Measurements from ENCODE around the gene QSOX1. TPM values are rescaled to one million over a fixed set of nuclear protein-coding genes. Genes with fewer than 3 reads are reported as not detected.

QSOX1 gene
- total RNA-seq, 1 experiment from 2014 or later, result 135 TPM

DNA sequence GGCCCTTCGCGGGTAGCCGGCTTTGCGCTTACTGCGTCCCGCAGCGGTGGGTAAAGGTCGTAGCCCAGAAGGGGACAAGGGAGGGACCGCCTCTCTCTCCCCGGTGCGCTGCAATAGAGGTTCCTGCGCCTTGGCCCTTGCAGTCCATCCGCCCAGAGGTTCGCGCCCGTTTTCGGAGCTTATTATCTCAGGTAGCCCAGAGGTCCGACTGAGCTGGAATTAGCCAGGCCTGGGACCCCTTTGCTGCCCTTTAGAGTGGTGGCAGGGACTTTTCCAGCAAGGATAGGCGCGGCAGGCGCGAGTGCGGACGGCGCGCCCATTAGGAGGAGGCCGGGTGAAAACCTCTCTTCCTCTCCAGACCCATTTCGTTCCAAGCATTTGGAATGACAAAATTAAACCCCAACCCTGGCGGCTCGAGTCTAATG, 80.4 kb downstream of the QSOX1 start (continued):
- TF ChIP-seq, protein P1, sequence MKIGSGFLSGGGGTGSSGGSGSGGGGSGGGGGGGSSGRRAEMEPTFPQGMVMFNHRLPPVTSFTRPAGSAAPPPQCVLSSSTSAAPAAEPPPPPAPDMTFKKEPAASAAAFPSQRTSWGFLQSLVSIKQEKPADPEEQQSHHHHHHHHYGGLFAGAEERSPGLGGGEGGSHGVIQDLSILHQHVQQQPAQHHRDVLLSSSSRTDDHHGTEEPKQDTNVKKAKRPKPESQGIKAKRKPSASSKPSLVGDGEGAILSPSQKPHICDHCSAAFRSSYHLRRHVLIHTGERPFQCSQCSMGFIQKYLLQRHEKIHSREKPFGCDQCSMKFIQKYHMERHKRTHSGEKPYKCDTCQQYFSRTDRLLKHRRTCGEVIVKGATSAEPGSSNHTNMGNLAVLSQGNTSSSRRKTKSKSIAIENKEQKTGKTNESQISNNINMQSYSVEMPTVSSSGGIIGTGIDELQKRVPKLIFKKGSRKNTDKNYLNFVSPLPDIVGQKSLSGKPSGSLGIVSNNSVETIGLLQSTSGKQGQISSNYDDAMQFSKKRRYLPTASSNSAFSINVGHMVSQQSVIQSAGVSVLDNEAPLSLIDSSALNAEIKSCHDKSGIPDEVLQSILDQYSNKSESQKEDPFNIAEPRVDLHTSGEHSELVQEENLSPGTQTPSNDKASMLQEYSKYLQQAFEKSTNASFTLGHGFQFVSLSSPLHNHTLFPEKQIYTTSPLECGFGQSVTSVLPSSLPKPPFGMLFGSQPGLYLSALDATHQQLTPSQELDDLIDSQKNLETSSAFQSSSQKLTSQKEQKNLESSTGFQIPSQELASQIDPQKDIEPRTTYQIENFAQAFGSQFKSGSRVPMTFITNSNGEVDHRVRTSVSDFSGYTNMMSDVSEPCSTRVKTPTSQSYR (CRISPR knock-in tag; IDR thresholded peaks at IDR 0.05), result no peak
- TF ChIP-seq NFYB (CRISPR knock-in tag; conservative IDR thresholded peaks at IDR 0.05; ENCODE audit: low read depth) (no peak), GRHL2 (CRISPR knock-in tag; IDR thresholded peaks at IDR 0.05; ENCODE audit: insufficient replicate concordance, severe bottlenecking) (no peak), NFATC4 (CRISPR knock-in tag; IDR thresholded peaks at IDR 0.05) (no peak), JAZF1 (CRISPR knock-in tag; IDR thresholded peaks at IDR 0.05) (no peak), SP1 (CRISPR knock-in tag; conservative IDR thresholded peaks at IDR 0.05) (no peak), FOXP1 (CRISPR knock-in tag; IDR thresholded peaks at IDR 0.05; ENCODE audit: borderline replicate concordance) (no peak), ZNF416 (CRISPR knock-in tag; IDR thresholded peaks at IDR 0.05) (no peak), MXD4 (CRISPR knock-in tag; IDR thresholded peaks at IDR 0.05; ENCODE audit: borderline replicate concordance) (no peak)
- TF ChIP-seq, protein P2, sequence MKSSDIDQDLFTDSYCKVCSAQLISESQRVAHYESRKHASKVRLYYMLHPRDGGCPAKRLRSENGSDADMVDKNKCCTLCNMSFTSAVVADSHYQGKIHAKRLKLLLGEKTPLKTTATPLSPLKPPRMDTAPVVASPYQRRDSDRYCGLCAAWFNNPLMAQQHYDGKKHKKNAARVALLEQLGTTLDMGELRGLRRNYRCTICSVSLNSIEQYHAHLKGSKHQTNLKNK (CRISPR knock-in tag; IDR thresholded peaks at IDR 0.05), result no peak
- TF ChIP-seq, protein P3, sequence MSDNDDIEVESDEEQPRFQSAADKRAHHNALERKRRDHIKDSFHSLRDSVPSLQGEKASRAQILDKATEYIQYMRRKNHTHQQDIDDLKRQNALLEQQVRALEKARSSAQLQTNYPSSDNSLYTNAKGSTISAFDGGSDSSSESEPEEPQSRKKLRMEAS (CRISPR knock-in tag; IDR thresholded peaks at IDR 0.05), result no peak
- TF ChIP-seq, protein P4, sequence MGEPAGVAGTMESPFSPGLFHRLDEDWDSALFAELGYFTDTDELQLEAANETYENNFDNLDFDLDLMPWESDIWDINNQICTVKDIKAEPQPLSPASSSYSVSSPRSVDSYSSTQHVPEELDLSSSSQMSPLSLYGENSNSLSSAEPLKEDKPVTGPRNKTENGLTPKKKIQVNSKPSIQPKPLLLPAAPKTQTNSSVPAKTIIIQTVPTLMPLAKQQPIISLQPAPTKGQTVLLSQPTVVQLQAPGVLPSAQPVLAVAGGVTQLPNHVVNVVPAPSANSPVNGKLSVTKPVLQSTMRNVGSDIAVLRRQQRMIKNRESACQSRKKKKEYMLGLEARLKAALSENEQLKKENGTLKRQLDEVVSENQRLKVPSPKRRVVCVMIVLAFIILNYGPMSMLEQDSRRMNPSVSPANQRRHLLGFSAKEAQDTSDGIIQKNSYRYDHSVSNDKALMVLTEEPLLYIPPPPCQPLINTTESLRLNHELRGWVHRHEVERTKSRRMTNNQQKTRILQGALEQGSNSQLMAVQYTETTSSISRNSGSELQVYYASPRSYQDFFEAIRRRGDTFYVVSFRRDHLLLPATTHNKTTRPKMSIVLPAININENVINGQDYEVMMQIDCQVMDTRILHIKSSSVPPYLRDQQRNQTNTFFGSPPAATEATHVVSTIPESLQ (CRISPR knock-in tag; IDR thresholded peaks at IDR 0.05), result no peak

DNA sequence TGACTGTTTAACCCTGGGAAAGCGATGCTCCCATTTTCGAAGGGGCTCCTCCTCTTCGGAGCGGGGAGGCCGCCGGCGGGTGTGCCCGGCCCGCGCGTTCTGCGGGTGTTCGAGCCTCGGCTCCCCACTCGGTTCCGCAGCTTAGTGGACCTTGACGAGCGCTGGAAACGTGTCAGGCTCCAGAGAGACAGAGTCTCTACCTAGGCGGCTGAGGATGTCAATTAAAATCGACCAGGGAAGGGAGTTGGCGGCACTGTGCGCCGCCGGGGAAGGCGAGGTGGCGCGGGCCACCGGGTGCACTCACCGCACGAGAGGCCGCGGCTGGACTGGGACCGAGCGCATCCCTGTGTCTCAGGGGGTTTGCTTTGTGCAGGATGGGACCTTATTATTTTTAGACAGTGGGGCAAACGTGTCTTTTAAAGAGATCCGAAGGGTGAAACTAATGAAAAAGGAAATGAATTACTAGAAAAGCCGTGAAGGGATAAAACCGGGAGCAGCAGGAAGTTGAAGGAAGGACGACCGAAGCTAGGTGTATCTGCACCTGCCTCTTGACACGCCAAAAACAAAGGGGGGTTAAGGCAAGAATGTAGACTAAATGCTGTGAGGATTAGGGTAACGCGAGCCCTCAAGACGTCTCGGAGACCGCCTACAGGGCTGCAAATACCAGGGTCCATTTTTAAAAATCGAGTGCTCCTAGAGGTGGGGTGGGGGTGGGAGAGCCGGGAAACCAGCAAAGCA, 81.0 kb downstream of the QSOX1 start:
- Mint-ChIP-seq H3K27me3 (ENCODE audit: low read depth) (peaks cover 76% of the 10 kb centered on the region), H3K9me3 (no peaks in the 10 kb centered on the region), H3K4me3 (peak overlapping the region; percentile 82), H3K4me1 (peaks cover 78% of the 10 kb centered on the region), H3K27ac (no peak overlapping the region; the same call in 1 of the 2 replicates), H3K36me3 (no peaks in the 10 kb centered on the region)
- CTCF ChIA-PET, result interaction anchor here (1.1 to 1.8 kb wide), 4 partner anchors 17 to 57 kb away, joined by 3 to 5 read pairs (median 4); no protein-coding TSS in a partner anchor
- DNase-seq (ENCODE audit: low spot score), result no peak
- peak; percentile 5 for ATAC-seq
- POLR2A ChIA-PET, result interaction anchor here (1.7 kb wide), 1 partner anchor 14 kb away, joined by 3 read pairs; no protein-coding TSS in a partner anchor
- TF ChIP-seq, protein P5, sequence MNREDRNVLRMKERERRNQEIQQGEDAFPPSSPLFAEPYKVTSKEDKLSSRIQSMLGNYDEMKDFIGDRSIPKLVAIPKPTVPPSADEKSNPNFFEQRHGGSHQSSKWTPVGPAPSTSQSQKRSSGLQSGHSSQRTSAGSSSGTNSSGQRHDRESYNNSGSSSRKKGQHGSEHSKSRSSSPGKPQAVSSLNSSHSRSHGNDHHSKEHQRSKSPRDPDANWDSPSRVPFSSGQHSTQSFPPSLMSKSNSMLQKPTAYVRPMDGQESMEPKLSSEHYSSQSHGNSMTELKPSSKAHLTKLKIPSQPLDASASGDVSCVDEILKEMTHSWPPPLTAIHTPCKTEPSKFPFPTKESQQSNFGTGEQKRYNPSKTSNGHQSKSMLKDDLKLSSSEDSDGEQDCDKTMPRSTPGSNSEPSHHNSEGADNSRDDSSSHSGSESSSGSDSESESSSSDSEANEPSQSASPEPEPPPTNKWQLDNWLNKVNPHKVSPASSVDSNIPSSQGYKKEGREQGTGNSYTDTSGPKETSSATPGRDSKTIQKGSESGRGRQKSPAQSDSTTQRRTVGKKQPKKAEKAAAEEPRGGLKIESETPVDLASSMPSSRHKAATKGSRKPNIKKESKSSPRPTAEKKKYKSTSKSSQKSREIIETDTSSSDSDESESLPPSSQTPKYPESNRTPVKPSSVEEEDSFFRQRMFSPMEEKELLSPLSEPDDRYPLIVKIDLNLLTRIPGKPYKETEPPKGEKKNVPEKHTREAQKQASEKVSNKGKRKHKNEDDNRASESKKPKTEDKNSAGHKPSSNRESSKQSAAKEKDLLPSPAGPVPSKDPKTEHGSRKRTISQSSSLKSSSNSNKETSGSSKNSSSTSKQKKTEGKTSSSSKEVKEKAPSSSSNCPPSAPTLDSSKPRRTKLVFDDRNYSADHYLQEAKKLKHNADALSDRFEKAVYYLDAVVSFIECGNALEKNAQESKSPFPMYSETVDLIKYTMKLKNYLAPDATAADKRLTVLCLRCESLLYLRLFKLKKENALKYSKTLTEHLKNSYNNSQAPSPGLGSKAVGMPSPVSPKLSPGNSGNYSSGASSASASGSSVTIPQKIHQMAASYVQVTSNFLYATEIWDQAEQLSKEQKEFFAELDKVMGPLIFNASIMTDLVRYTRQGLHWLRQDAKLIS (CRISPR knock-in tag; IDR thresholded peaks at IDR 0.05; ENCODE audit: borderline replicate concordance), result no peak
- TF ChIP-seq, protein P2 (CRISPR knock-in tag; IDR thresholded peaks at IDR 0.05), result no peak
- TF ChIP-seq KAT7 (CRISPR knock-in tag; IDR thresholded peaks at IDR 0.05; ENCODE audit: borderline replicate concordance) (no peak), RELA (CRISPR knock-in tag; IDR thresholded peaks at IDR 0.05; ENCODE audit: borderline replicate concordance) (no peak), MXD4 (CRISPR knock-in tag; IDR thresholded peaks at IDR 0.05; ENCODE audit: borderline replicate concordance) (no peak), ZNF121 (CRISPR knock-in tag; IDR thresholded peaks at IDR 0.05) (no peak)
- TF ChIP-seq, protein P6, sequence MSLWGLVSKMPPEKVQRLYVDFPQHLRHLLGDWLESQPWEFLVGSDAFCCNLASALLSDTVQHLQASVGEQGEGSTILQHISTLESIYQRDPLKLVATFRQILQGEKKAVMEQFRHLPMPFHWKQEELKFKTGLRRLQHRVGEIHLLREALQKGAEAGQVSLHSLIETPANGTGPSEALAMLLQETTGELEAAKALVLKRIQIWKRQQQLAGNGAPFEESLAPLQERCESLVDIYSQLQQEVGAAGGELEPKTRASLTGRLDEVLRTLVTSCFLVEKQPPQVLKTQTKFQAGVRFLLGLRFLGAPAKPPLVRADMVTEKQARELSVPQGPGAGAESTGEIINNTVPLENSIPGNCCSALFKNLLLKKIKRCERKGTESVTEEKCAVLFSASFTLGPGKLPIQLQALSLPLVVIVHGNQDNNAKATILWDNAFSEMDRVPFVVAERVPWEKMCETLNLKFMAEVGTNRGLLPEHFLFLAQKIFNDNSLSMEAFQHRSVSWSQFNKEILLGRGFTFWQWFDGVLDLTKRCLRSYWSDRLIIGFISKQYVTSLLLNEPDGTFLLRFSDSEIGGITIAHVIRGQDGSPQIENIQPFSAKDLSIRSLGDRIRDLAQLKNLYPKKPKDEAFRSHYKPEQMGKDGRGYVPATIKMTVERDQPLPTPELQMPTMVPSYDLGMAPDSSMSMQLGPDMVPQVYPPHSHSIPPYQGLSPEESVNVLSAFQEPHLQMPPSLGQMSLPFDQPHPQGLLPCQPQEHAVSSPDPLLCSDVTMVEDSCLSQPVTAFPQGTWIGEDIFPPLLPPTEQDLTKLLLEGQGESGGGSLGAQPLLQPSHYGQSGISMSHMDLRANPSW (CRISPR knock-in tag; conservative IDR thresholded peaks at IDR 0.05; ENCODE audit: low read depth), result no peak
- TF ChIP-seq, protein P7, sequence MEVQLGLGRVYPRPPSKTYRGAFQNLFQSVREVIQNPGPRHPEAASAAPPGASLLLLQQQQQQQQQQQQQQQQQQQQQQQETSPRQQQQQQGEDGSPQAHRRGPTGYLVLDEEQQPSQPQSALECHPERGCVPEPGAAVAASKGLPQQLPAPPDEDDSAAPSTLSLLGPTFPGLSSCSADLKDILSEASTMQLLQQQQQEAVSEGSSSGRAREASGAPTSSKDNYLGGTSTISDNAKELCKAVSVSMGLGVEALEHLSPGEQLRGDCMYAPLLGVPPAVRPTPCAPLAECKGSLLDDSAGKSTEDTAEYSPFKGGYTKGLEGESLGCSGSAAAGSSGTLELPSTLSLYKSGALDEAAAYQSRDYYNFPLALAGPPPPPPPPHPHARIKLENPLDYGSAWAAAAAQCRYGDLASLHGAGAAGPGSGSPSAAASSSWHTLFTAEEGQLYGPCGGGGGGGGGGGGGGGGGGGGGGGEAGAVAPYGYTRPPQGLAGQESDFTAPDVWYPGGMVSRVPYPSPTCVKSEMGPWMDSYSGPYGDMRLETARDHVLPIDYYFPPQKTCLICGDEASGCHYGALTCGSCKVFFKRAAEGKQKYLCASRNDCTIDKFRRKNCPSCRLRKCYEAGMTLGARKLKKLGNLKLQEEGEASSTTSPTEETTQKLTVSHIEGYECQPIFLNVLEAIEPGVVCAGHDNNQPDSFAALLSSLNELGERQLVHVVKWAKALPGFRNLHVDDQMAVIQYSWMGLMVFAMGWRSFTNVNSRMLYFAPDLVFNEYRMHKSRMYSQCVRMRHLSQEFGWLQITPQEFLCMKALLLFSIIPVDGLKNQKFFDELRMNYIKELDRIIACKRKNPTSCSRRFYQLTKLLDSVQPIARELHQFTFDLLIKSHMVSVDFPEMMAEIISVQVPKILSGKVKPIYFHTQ (CRISPR knock-in tag; IDR thresholded peaks at IDR 0.05), result no peak

All from WTC11 (cell line).